Thoracic aorta (tissue), 2 donors: ENCODE measurements around the gene ARHGAP24. TPM values are rescaled to one million over a fixed set of nuclear protein-coding genes. Genes with fewer than 3 reads are reported as not detected.

Experiments
- ATAC-seq: fragments of 150-250 bp; one replicate; pipeline ENCODE4 v1.8.0; 2017; ENCODE audit warnings: low read depth; ENCODE audit not compliant: insufficient number of reproducible peaks, low FRiP score
- DNase-seq: peaks from one replicate; pipeline ENCODE4 v3.0.0-alpha.2; 2020; ENCODE audit warnings: low spot score
- H3K27ac ChIP-seq, 2 donors: fragments of 200-600 bp; sonication (generic); 1 replicate in 1 of 2; 2 replicates in 1 of 2; pipeline ENCODE4 v1.5.1; 2016; ENCODE audit warnings: mild to moderate bottlenecking in 2 of 2, moderate library complexity in 2 of 2
- H3K27me3 ChIP-seq: fragments of 200-600 bp; sonication (generic); replicated peaks from 2 replicates; pipeline ENCODE4 v1.6.0; 2016; ENCODE audit warnings: mild to moderate bottlenecking; ENCODE audit not compliant: insufficient read depth
- H3K36me3 ChIP-seq: fragments of 200-600 bp; sonication (generic); one replicate; pipeline ENCODE4 v1.5.1; 2016
- H3K4me1 ChIP-seq, 2 donors: fragments of 200-600 bp; sonication (generic); 1 replicate in 1 of 2; 2 replicates in 1 of 2; pipeline versions ENCODE4 v1.5.1 to v1.6.0; 2016; ENCODE audit warnings: low read depth in 2 of 2, mild to moderate bottlenecking in 1 of 2; ENCODE audit not compliant: control insufficient read depth in 1 of 2
- H3K4me3 ChIP-seq: fragments of 200-600 bp; sonication (generic); 2 replicates; pipeline ENCODE4 v1.5.1; 2016; ENCODE audit warnings: mild to moderate bottlenecking
- H3K9me3 ChIP-seq: fragments of 200-600 bp; sonication (generic); 2 replicates; pipeline ENCODE4 v1.5.1; 2016
- CTCF ChIP-seq: fragments of 200-600 bp; sonication (generic); IDR thresholded peaks from one replicate; pipeline ENCODE4 v1.5.1; 2019; ENCODE audit warnings: antibody characterized with exemption
- total RNA-seq, 2 donors: library from RNA; depleted of rRNA; stranded (reverse); fragments of >200 nt; gene quantifications; one replicate each; pipeline versions ENCODE4 v1.1.0 to v1.2.3, GENCODE V29; 2016

Gene ARHGAP24
- total RNA-seq, 2 donors from 2014 or later: 30.1 to 43.6 TPM

GRCh38 chr4:85864259-85865205 is 389.6 kb downstream of the ARHGAP24 start:
- no peak for DNase-seq
- H3K27ac ChIP-seq: peak overlapping the region; percentile 21 to 49
- no peak for TF ChIP-seq CTCF
- no peaks in the 10 kb centered on the region for H3K36me3 ChIP-seq
- peaks cover 24 to 63% of the 10 kb centered on the region in 2 donors for H3K4me1 ChIP-seq
- ATAC-seq: no peak
- H3K9me3 ChIP-seq: no peaks in the 10 kb centered on the region
- H3K4me3 ChIP-seq: no peak overlapping the region
- no peaks in the 10 kb centered on the region for H3K27me3 ChIP-seq

- no peak overlapping the region for H3K4me3 ChIP-seq
- TF ChIP-seq CTCF: no peak
- no peaks in the 10 kb centered on the region for H3K36me3 ChIP-seq
- ATAC-seq (no peak), DNase-seq (no peak)
- H3K27ac ChIP-seq: no peak overlapping the region
- no peaks in the 10 kb centered on the region for H3K9me3 ChIP-seq
- no peaks in the 10 kb centered on the region for H3K27me3 ChIP-seq
- peaks cover 22 to 60% of the 10 kb centered on the region in 2 donors for H3K4me1 ChIP-seq
Observed at GRCh38 chr4:85865256-85865655, 390.3 kb downstream of the ARHGAP24 start.

- H3K4me1 ChIP-seq: peaks cover 22 to 53% of the 10 kb centered on the region in 2 donors
- H3K36me3 ChIP-seq: no peaks in the 10 kb centered on the region
- H3K27ac ChIP-seq: peak overlapping the region; percentile 79 to 83
- no peak for TF ChIP-seq CTCF
- H3K4me3 ChIP-seq: peak overlapping the region; percentile 51
- peak; percentile 17 for ATAC-seq
- no peaks in the 10 kb centered on the region for H3K27me3 ChIP-seq
- no peaks in the 10 kb centered on the region for H3K9me3 ChIP-seq
- DNase-seq: no peak
Observed at GRCh38 chr4:85866508-85866907, 391.6 kb downstream of the ARHGAP24 start.

GRCh38 chr4:85867271-85867670 is 392.3 kb downstream of the ARHGAP24 start:
- Histone ChIP-seq H3K27ac (peak overlapping the region; percentile 79 to 83), H3K4me1 (peaks cover 19 to 45% of the 10 kb centered on the region in 2 donors), H3K27me3 (no peaks in the 10 kb centered on the region), H3K36me3 (no peaks in the 10 kb centered on the region), H3K4me3 (no peak overlapping the region), H3K9me3 (no peaks in the 10 kb centered on the region)
- DNase-seq: no peak
- TF ChIP-seq CTCF: no peak
- peak; percentile 70 for ATAC-seq

- H3K4me3 ChIP-seq: no peak overlapping the region
- no peaks in the 10 kb centered on the region for H3K9me3 ChIP-seq
- peak overlapping the region in 1 of 2 donors; percentile 49 for H3K27ac ChIP-seq
- no peak for DNase-seq
- H3K36me3 ChIP-seq: no peaks in the 10 kb centered on the region
- no peak for ATAC-seq
- no peaks in the 10 kb centered on the region for H3K27me3 ChIP-seq
- TF ChIP-seq CTCF: no peak
- H3K4me1 ChIP-seq: peaks cover 19 to 44% of the 10 kb centered on the region in 2 donors
Observed at GRCh38 chr4:85869181-85869580, 394.2 kb downstream of the ARHGAP24 start.
